CD8-positive, alpha-beta memory T cell (primary cell): Measurements from ENCODE around the gene TCP1. TPM values are rescaled to one million over a fixed set of nuclear protein-coding genes. Genes with fewer than 3 reads are reported as not detected.
A peak's percentile ranks its signal among the peaks of the same experiment; 100 is the strongest.

ENCODE experiments used
- CTCF ChIA-PET: fragments of 350-600 bp; sonication (Branson Sonifier 250); formaldehyde crosslinking; loops from one replicate; lab custom pipeline; 2021; ENCODE audit warnings: antibody characterized with exemption; lab: Charles Lee
- POLR2A ChIA-PET: fragments of 350-600 bp; sonication (Branson Sonifier 250); formaldehyde crosslinking; loops from one replicate; lab custom pipeline; 2021; ENCODE audit warnings: antibody characterized with exemption; lab: Charles Lee
- DNase-seq, 5 donors: peaks; one replicate each; pipeline versions ENCODE4 v3.0.0 to v3.0.0-alpha.2; 2020 to 2022; ENCODE audit warnings: mixed read lengths in 1 of 5
- H3K27ac ChIP-seq: one replicate; pipeline ENCODE4 v1.7.0; 2013; ENCODE audit warnings: low read depth, mild to moderate bottlenecking, low read length, moderate library complexity
- H3K27me3 ChIP-seq: 2 replicates; pipeline ENCODE4 v1.7.0; 2013; ENCODE audit warnings: low read length, mild to moderate bottlenecking; ENCODE audit not compliant: insufficient read depth, poor library complexity, severe bottlenecking
- H3K36me3 ChIP-seq: 2 replicates; pipeline ENCODE4 v1.7.0; 2013; ENCODE audit warnings: mild to moderate bottlenecking, low read length, moderate library complexity; ENCODE audit not compliant: insufficient read depth
- H3K4me1 ChIP-seq: 2 replicates; pipeline ENCODE4 v1.7.0; 2013; ENCODE audit warnings: mild to moderate bottlenecking, low read length, moderate library complexity; ENCODE audit not compliant: insufficient read depth
- H3K4me3 ChIP-seq: 2 replicates; pipeline ENCODE4 v1.7.0; 2013; ENCODE audit warnings: mild to moderate bottlenecking, low read length
- H3K9me3 ChIP-seq: 2 replicates; pipeline ENCODE4 v1.7.0; 2013; ENCODE audit warnings: mild to moderate bottlenecking, low read length
- H3K27ac Mint-ChIP-seq, 8 donors: one replicate each; pipeline ENCODE4 v1.8.0; 2020 to 2021; ENCODE audit warnings: mixed read lengths in 8 of 8, mild to moderate bottlenecking in 6 of 8, inconsistent platforms in 3 of 8, moderate library complexity in 3 of 8
- H3K27me3 Mint-ChIP-seq, 2 donors: one replicate each; pipeline ENCODE4 v1.8.0; 2020 to 2021; ENCODE audit warnings: mixed read lengths in 2 of 2, mild to moderate bottlenecking in 1 of 2, moderate library complexity in 1 of 2
- H3K36me3 Mint-ChIP-seq, 3 donors: one replicate each; pipeline ENCODE4 v1.8.0; 2020 to 2021; ENCODE audit warnings: mixed read lengths in 3 of 3, inconsistent platforms in 1 of 3, mild to moderate bottlenecking in 1 of 3
- H3K4me1 Mint-ChIP-seq, 3 donors: one replicate each; pipeline ENCODE4 v1.8.0; 2020 to 2021; ENCODE audit warnings: mixed read lengths in 3 of 3, inconsistent platforms in 1 of 3, mild to moderate bottlenecking in 1 of 3
- H3K4me3 Mint-ChIP-seq, 7 donors: one replicate each; pipeline ENCODE4 v1.8.0; 2020 to 2021; ENCODE audit warnings: mixed read lengths in 7 of 7, mild to moderate bottlenecking in 6 of 7, moderate library complexity in 4 of 7, inconsistent platforms in 2 of 7
- H3K9me3 Mint-ChIP-seq, 5 donors: one replicate each; pipeline ENCODE4 v1.8.0; 2020 to 2022; ENCODE audit warnings: mixed read lengths in 5 of 5, mild to moderate bottlenecking in 3 of 5, moderate library complexity in 2 of 5, inconsistent platforms in 1 of 5
- polyA plus RNA-seq: library from polyadenylated mRNA; unstranded; fragments of 300-500 nt; fragmentation: Illumina TruSeq; gene quantifications from one replicate; pipeline ENCODE4 v1.2.3, GENCODE V29; 2021
- total RNA-seq, 2 experiments: library from RNA; stranded (reverse); gene quantifications; one replicate each; pipeline ENCODE4 v1.2.3, GENCODE V29; 2021

The TCP1 gene
- total and polyA plus RNA-seq, 3 experiments from 2014 or later: 98.2 to 617 (median 589) TPM

DNA sequence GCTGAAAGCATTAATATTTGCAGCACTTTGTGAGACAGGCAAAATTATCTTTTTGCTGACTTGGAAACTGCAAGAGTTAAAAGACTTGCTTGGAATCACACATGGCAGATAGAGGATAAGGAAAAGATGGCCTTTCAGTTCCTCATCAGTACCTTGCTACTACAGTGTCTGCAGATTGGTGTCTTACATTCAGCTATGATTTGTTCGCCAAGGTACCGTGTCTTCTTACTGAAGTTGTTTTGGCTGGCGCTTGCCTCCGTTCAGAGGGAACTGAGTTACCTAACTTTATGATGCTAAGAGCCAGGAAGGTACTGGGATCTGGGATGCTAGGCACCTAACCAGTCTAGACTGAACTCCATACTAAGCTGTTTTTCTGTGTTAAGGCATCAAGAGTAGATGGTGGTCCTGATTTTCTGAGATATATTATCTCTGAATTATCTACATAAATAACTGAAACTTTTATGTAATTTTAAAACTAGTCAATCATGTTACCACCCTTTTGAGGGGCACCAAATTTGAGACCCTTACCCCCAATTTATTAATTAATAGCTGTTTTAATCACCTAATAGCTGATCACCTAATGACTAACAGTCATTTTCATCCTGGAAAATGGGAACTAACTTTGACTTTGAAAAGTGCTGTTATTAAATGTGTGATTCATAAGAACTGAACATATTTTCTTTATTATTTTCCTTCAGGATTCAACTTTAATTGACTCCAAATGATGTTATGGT is 59.6 kb downstream of the TCP1 start:
- Mint-ChIP-seq H3K9me3 (no peaks in the 10 kb centered on the region), H3K36me3 (peaks cover 0 to 36% (median 3%) of the 10 kb centered on the region in 3 donors), H3K27ac (peak overlapping the region; percentile 49 to 97 (median 86)), H3K4me3 (peak overlapping the region; percentile 88 to 97 (median 92)), H3K4me1 (peaks cover 62 to 85% (median 74%) of the 10 kb centered on the region in 3 donors), H3K27me3 (peaks cover 0 to 6% of the 10 kb centered on the region in 2 donors)
- ChIA-PET POLR2A (interaction anchor here (1.7 to 6.5 kb wide), 3 partner anchors 31 to 60 kb away, joined by 18 to 84 read pairs (median 60); partner anchors contain the start of genes ACAT2, MRPL18, SOD2 and TCP1), CTCF (interaction anchor here (1.6 to 2.4 kb wide), 3 partner anchors 38 to 249 kb away, joined by 4 to 12 read pairs (median 5); no protein-coding TSS in a partner anchor)
- Histone ChIP-seq H3K9me3 (no peaks in the 10 kb centered on the region), H3K27me3 (no peaks in the 10 kb centered on the region), H3K27ac (no peak overlapping the region), H3K36me3 (no peaks in the 10 kb centered on the region), H3K4me3 (peak overlapping the region; percentile 68), H3K4me1 (peaks cover 49% of the 10 kb centered on the region)
- DNase-seq: no peak

- H3K27ac Mint-ChIP-seq: peak overlapping the region; percentile 85 to 97 (median 92)
- POLR2A ChIA-PET: interaction anchor here (0.6 to 6.5 kb wide), 6 partner anchors 24 to 61 kb away, joined by 3 to 84 read pairs (median 12); partner anchors contain the start of genes ACAT2, MRPL18, SOD2 and TCP1
- peak overlapping the region; percentile 68 for H3K4me3 ChIP-seq
- H3K27me3 Mint-ChIP-seq: peaks cover 0 to 6% of the 10 kb centered on the region in 2 donors
- no peaks in the 10 kb centered on the region for H3K27me3 ChIP-seq
- H3K36me3 Mint-ChIP-seq: peaks cover 0 to 36% (median 3%) of the 10 kb centered on the region in 3 donors
- no peaks in the 10 kb centered on the region for H3K36me3 ChIP-seq
- peaks cover 39% of the 10 kb centered on the region for H3K4me1 ChIP-seq
- no peaks in the 10 kb centered on the region for H3K9me3 Mint-ChIP-seq
- peaks cover 53 to 79% (median 63%) of the 10 kb centered on the region in 3 donors for H3K4me1 Mint-ChIP-seq
- peak overlapping the region; percentile 87 for H3K27ac ChIP-seq
- no peak for DNase-seq
- H3K4me3 Mint-ChIP-seq: peak overlapping the region; percentile 88 to 97 (median 92)
- no peaks in the 10 kb centered on the region for H3K9me3 ChIP-seq
- CTCF ChIA-PET: interaction anchor here (1.6 to 2.4 kb wide), 2 partner anchors 37 to 250 kb away, joined by 4 to 12 read pairs; no protein-coding TSS in a partner anchor
Measured at GRCh38 chr6:159728531-159728964, 60.9 kb downstream of the TCP1 start.

Other genes starting within 250 kb of the TCP1 start
- 10 to 100 TPM; 82.9 to 86.6 TPM for gene SOD2, start 96.4 kb downstream of the TCP1 start, total RNA-seq
- 85.0 TPM for gene SOD2, start 96.4 kb downstream of the TCP1 start, polyA plus RNA-seq
- gene WTAP, start 62.1 kb downstream of the TCP1 start, total RNA-seq: 100 to 1,000 TPM in 1 of 2 experiments, 10 to 100 TPM in 1; 95.1 to 103 TPM
- 149 TPM for gene WTAP, start 62.1 kb downstream of the TCP1 start, polyA plus RNA-seq
- gene ACAT2, start 27.6 kb downstream of the TCP1 start, total RNA-seq: 10 to 100 TPM; 68.8 to 69.7 TPM
- 33.3 TPM for gene ACAT2, start 27.6 kb downstream of the TCP1 start, polyA plus RNA-seq
- gene MRPL18, start 865 bp upstream of the TCP1 start, total RNA-seq: 100 to 1,000 TPM; 129 to 130 TPM
- gene MRPL18, start 865 bp upstream of the TCP1 start, polyA plus RNA-seq: 101 TPM
- under 1 TPM; 0.39 to 0.80 TPM for gene PNLDC1, start 10.7 kb upstream of the TCP1 start, total RNA-seq
- not detected for gene PNLDC1, start 10.7 kb upstream of the TCP1 start, polyA plus RNA-seq
- not detected for gene MAS1, start 101.4 kb upstream of the TCP1 start, total RNA-seq
- gene MAS1, start 101.4 kb upstream of the TCP1 start, polyA plus RNA-seq: not detected
- 10 to 100 TPM; 91.4 to 93.7 TPM for gene IGF2R, start 179.5 kb upstream of the TCP1 start, total RNA-seq
- gene IGF2R, start 179.5 kb upstream of the TCP1 start, polyA plus RNA-seq: 27.5 TPM